GM21367 (cell line): ENCODE data around the gene CKAP4.
A peak's percentile ranks its signal among the peaks of the same experiment; 100 is the strongest.
"Not testable (repeated sequence)": the region's sequence is repeated elsewhere in the genome, so short reads cannot be mapped to it uniquely, and the experiment has no call there.

Source experiments
- ATAC-seq: cut with Tn5 transposase; IDR thresholded peaks from one replicate; pipeline ENCODE4 v1.9.1; 2021; ENCODE audit not compliant: unreplicated experiment

The CKAP4 gene, protein sequence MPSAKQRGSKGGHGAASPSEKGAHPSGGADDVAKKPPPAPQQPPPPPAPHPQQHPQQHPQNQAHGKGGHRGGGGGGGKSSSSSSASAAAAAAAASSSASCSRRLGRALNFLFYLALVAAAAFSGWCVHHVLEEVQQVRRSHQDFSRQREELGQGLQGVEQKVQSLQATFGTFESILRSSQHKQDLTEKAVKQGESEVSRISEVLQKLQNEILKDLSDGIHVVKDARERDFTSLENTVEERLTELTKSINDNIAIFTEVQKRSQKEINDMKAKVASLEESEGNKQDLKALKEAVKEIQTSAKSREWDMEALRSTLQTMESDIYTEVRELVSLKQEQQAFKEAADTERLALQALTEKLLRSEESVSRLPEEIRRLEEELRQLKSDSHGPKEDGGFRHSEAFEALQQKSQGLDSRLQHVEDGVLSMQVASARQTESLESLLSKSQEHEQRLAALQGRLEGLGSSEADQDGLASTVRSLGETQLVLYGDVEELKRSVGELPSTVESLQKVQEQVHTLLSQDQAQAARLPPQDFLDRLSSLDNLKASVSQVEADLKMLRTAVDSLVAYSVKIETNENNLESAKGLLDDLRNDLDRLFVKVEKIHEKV

DNA sequence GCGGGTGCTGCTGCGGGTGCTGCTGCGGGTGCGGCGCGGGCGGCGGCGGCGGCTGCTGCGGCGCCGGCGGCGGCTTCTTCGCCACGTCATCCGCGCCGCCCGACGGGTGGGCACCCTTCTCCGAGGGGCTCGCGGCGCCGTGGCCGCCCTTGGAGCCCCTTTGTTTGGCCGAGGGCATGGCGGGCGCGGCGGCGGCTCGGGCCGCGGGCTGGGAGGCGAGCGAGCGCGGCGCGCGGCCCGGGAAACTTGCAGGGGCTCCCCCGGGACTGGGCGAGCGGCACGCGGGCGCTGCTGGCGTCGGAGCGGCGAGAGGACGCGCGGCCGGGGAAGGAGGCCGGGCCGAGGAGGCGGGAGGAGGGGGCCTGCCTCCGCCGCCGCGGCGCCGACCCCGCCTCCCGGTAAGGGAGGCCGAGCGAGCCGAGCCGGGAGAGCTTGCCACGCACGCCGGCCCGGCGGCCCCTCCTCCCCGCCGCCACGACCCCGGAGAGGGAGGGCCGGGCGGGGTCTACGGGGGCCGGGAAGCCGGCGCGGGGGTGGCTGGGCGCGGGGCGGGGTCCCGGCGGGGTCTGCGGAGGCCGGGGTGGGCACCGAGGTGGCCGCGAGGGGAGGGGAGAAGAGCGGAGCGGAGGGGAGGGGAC, at the start of gene CKAP4:
TSS of gene CKAP4 (minus strand) at position 347 of the 638 bp plus-strand sequence. CDS start at position 178, 169 bp downstream.
- peak; percentile 35 for ATAC-seq

DNA sequence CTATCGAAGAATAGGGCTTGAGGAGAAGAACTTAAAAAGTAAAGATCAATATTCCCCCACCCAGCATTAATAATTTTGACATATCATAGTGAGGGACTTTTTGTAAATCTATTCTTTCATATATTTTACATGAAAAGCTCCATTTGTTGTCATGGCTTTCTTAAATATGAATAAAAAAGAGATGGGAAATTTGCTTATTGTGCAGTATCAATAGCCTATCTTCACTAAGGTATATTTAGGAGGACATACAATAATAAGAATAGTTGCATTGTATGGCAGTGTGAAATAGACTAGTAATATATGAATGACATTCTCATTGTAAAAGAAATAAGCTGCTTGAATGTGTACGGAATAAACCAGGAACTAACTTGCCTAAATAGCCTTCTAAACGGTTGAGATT, 49.3 kb upstream of the CKAP4 start:
- no peak for ATAC-seq

DNA sequence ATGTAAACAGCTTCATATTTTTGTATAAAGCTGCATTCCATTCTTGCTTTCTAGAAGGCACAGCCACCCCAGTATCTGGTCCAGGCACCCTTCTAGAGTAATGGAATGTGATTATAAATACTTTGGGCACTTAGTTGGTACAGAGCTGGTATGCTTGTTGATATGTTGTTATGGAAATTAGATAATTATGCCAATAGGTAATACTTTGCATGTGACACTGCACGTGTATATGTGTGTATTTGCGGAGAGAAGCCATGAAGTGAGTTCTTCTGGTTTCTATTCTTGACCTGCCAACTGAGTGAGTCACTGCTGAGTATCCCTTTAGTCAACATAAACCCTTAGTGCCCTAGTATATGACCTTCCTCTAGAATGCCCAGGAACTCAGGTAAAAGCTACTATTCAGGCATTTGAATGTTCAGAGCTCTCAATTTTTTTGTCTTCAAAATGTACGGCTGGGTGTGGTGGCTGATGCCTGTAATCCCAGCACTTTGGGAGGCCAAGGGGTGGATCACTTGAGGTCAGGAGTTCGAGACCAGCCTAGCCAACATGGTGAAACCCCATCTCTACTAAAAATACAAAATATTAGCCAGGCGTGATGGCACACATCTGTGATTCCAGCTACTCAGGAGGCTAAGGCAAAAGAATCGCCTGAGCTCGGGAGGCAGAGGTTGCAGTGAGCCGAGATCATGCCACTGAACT, 48.5 kb upstream of the CKAP4 start:
- ATAC-seq: no peak

DNA sequence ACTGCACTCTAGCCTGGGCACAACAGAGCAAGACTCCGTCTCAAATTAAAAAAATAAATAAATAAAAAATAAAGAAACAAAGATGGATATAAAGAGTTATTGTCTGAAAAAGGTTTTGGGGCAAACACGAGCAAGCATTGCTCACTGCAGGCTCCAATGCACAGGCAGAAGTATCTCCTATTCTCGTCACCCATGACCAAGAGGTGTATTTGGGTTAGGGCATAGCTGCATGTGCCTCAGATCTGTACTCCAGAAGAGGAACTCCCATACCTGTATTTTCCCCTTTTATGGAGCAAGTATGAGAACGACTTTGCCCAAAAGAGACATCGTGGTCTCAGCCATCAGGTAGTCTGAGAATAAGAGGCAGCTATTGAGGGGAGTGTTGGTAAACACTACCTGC, 44.5 kb upstream of the CKAP4 start:
- no peak for ATAC-seq

DNA sequence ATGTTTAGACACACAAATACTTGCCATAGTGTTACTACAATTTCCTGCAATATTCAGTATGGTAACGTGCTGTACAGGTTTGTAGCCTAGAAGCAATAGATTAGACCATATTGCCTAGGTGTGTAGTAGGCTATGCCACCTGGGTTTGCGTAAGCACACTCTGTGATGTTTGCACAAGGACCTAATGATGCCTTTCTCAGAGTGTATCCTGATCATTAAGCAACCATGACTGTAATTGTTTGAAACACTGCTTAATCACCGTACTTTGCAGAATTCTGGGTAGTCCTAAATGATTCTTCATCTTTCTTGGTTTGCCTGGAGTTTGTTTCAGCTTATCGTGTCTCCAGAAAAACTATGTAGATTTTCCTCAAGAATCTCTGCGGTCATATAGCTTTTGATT, 43.5 kb upstream of the CKAP4 start:
- no peak for ATAC-seq

DNA sequence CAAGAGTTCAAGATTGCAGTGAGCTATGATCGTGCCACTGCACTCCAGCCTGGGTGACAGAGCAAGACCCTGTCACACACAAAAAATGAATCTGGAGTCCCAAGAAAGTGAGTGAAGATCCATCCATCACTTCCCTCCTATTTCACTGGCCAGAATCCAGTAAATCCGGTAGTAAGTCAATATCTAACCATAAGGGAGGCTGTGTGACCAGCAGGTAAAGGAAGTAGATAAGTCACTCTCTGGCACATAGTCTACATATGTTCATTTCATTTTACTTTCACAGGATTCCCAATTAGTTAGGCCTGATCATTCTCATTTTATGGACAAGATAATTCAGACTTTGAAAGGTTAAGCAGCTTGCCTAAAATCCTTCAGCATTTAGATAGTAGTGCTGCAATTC, 42.8 kb upstream of the CKAP4 start:
- ATAC-seq: no peak

DNA sequence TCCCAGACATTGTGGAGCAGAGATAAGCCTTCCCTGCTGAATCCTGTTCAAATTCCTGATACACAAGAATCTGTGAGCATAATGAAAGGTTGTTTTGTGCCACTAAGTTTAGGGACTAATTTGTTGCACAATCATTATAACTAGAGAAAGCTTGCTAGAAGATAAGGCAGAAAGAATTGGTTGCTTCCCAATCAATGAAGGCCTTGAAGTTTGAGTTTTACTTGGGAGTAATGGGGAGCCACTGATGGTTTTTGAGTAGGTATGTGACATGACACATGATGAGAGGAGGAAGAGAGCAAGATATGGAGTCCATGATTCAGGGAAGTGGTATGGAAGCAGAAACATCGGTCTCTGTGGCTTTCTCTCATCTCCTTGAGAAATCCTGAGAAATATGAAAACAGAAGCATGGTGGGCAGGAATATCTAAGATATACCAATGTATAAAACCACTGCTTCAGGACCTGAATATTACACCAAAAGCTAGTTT, 41.4 kb upstream of the CKAP4 start:
- no peak for ATAC-seq

DNA sequence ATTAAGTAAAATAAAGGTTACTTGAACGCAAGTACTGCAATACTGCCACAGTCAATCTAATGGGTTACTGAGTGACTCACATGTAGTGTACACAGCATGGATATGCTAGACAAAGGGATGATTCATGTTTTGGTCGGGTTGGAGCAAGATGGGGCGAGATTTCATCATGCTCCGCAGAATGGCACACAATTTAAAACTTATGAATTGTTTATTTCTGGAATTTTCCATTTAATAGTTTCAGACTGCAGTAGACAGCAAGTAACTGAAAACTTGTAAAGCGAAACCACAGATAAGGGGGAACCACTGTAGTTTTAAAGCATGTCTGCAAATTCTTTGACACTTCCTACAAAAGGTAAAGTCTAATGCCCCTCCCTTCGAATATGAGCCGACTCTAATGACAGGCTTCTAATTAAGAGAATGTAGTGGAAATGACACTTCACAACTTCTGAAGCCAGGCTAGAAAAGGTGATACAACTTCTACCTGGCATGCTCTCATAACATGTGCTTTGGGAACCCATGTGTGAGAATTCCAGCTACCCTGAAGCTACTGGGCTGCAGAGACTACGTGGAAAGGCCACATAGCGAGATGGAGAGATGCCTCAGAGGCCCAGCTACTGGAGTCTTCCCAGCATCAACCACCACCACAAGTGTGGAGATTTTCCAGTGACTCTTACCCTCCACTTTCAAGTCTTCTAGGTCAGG, 40.8 kb upstream of the CKAP4 start:
- no peak for ATAC-seq

DNA sequence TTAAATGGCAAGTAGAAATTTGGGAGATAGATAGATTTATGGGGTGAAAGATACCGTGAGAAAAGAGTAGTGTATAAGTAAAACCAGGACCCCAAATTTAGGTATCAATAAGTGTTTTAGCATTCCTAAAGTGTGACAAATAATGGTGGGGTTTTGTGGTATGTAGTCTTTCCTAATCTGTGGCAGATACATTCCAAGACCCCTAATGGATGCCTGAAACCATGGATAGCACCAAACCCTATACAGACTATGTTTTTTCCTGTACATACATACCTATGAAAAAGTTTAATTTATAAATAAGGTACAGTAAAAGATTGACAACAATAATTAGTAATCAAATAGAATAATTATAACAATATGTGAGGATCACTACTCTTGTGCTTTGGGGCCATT, 40.3 kb upstream of the CKAP4 start:
- no peak for ATAC-seq

DNA sequence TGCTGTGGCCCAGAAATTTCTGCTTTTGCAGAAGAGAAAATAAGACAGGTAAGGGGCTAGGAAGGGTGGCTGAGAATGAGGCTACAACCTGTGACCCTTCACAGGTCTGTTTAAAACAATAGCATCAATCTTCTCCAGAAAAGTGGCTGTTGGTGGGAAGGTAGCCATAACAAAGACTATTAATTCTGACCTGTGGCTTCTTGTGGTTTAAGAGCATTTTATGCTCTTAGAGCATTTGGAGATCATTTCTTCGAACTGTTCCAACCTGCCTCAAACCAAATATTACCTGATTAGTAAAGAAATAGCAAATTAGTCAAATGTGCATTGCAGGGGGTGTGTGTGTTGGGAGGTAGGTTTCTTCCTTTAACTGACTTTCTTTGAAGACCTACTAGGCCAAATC, 39.5 kb upstream of the CKAP4 start:
- no peak for ATAC-seq

DNA sequence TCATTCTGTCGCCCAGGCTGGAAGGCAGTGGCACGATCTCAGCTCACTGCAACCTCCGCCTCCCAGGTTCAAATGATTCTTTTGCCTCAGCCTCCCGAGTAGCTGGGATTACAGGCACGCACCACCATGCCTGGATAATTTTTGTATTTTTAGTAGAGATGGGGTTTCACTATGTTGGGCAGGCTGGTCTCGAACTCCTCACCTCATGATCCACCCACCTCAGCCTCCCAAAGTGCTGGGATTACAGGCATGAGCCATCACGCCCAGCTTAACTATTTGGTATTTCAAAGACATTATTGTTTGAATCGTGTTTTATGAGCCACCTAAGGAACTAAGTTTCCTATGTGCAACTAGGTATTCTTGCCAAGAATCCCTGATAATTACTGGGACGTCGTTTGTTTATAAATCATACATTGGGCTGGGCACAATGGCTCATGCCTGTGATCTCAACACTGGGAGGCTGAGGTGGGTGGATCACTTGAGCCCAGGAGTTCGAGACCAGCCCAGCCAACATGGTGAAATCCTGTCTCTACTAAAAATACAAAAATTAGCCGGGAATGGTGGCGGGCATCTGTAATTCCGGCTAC, 38.8 kb upstream of the CKAP4 start:
- ATAC-seq: not testable (repeated sequence)

DNA sequence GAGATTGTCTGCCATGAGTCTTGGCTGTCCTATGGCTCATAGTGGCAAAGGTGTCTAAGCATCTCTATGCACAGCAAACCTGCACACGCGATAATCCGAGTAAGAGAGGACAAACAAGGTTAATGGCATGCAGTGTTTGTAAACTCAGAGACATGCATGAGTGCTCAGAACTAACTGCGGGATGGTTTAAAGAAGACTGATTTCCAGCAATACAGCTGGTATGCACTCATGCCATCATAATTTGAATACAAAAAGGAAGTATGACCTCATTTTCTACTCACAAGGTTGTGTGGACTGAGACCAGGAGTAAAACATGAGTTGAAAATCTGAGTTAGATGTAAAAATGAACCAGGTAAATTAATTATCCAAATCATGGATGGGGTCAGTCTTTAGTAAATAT, 38.2 kb upstream of the CKAP4 start:
- no peak for ATAC-seq

DNA sequence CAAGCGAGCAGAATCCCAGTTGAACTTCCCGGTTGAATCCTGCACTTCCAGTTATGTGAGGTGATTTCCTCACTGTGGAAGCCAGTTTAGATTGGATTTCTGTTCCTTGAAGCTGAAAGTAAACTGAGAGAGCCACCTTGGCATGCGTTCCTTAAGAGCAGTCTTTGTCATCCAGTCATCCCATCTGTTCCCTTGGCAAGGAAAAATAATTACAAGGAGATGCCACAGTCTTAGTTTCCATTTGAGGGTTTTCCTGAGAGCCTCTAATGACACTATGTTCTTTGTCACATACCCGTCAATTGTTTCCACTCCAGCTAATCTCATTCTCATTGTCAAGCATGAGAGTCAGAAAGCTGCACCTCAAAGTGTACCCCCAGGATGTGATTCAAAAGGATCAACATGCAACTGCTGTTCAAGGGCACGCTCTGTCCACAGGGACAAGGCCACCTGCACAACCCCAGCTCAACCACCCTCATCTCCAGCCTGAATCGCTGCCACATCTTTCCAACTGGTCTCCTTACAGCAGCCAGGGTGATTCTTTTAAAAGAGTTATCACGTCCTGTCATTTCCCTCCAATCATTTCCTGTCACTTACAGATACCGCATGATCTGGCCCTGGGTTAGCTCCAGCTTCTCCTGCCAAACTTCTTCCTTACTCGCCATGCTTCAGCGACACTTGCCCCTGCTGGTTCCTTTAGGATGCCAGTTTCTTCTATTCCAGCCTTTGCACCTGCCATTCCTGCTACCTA, 36.7 kb upstream of the CKAP4 start:
- ATAC-seq: no peak

DNA sequence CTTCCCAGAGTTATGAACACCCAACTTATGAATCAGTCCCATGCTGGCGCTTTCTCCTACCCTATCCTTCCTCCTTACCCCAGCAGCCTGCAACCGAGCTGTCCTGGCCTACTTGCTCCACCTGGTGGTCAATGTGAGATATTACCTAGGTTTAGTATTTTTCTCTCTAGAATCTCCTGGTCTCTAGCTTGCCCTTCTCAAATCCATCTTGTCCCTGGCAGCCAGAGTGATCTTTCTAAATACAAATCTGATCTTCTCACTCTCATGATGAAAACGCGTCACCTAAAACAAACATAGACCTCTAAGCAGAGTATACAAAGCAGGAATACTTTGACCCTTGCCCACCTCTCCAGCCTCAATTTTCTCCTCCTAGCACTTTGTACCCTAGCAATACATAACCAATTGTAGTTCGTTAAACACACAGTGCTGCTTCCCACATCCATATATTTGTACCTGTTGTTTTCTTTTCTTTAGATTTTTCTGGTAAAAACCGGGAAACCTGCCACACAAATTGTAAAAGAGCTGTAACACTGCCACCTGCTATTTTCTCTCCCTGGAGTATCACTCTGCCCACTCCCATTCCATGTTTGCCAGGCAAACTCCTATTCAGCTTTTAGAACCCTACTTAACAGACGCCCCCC, 34.8 kb upstream of the CKAP4 start:
- no peak for ATAC-seq

DNA sequence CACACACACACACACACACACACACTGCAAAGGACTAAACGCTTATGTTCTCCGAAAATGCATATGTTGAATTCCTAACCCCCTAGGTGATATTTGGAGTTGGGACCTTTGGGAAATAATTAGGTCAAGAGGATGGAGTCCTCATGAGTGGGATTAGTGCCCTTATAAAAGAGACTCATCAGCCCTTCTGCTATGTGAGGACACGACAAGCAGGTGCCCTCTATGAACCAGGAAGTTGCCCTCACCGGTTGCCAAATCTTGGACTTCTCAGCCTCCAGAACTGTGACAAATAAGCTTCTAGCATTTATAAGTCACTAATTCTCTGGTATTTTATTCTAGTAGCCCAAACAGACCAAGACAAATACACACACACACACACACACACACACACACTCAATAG, 34.0 kb upstream of the CKAP4 start:
- ATAC-seq: no peak

DNA sequence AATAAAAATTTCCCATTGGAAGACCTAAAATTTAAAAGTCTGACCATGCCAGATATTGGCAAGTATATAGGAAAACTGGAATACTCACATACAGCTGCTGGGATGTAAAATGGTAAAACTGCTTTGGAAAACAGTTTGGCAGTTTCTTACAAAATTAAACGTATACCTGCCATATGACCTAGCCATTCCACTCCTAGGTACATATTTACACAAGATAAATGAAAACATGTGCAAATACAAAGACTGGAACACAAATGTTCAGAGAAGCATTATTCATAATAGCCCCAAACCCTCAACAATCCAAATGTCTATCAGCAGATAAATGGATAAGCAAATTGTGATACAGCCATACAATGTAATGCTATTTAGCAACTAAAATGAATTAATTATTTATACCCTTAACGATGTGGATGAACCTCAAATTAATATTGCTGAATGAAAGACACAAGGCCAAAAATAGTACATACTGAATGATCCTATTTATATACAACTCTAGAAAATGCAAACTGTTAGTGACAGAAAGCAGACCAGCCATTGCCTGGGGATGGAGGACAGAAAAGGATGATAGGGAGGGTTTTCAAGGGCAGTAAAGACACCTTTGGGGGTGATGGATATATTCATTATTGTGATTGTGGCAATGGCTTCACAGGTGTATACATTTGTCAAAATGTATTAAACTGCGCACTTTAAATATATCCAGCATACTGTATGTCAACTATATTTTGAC, 33.4 kb upstream of the CKAP4 start:
- ATAC-seq: no peak

DNA sequence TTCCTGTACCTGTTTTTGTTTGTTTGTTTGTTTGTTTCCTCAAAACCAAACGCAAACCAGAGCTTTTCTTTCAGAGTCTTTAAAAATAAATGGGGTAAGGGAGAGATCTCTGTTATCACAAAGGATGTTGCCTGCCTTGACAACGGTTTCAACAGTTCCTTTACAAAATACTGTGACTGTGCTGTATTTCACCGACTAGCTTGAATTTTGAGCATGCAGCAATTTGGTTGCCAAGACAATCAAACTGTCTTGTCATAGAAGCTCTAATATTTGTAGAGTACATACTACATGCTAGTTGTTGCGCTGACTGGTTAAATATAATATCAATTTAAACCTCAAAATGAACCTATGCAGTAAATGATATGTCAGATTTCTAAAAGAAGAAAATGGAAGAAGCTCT, 32.3 kb upstream of the CKAP4 start:
- no peak for ATAC-seq

DNA sequence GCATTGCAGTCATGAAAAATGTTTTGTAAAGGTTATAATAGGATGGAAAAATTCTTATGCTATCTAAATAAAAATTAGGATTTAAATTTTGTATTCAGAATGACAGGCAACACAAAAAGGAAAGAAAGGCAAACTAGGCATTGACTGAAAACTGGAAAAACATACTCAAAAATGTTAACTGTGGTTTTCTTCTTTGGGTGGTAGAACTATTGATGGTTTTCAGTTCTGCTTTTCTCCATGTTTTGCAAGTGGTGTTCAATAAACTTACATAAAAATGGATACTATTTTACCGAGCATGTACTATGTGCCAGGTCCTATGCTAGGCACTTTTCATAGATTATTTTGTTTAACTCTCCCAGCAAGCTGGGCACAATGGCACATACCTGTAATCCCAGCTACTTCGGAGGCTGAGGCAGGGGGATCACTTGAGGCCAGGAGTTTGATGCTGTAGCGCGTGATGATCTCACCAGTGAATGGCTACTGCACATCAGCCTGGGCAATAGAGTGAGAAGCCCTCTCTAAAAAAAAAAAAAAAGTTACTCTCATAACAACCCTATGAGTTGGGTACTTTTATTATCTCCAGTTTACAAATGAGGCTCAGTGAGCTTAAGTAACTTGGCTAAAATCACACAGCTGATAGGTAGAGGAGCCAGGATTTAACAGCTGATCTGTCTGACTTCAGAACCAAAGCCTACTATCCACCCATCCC, 28.4 kb upstream of the CKAP4 start:
- peak; percentile 76 for ATAC-seq
